Activated CD8-positive, alpha-beta memory T cell treated with anti-CD3 and anti-CD28 coated beads, Interleukin-2, amount 10 ng/mL, durations not matched to agents 7 days and 5 days (primary cell): ENCODE data around the gene APEH. TPM values are rescaled to one million over a fixed set of nuclear protein-coding genes. Genes with fewer than 3 reads are reported as not detected.

Experiments used
- ATAC-seq: fragments of 150-1000 bp; cut with Tn5 transposase; one replicate; pipeline ENCODE4 v1.10.0; 2021; ENCODE audit warnings: moderate library complexity
- CTCF ChIA-PET: fragments of 350-600 bp; sonication (Branson Sonifier 250); formaldehyde crosslinking; loops from one replicate; lab custom pipeline; 2021; ENCODE audit warnings: antibody characterized with exemption; lab: Charles Lee
- DNase-seq: peaks from one replicate; pipeline ENCODE4 v3.0.0-alpha.2; 2020
- H3K27ac Mint-ChIP-seq: one replicate; pipeline ENCODE4 v1.8.0; 2021; ENCODE audit warnings: mild to moderate bottlenecking, mixed read lengths
- H3K27me3 Mint-ChIP-seq: one replicate; pipeline ENCODE4 v1.8.0; 2021; ENCODE audit warnings: mixed read lengths
- H3K36me3 Mint-ChIP-seq: one replicate; pipeline ENCODE4 v1.8.0; 2021; ENCODE audit warnings: mild to moderate bottlenecking, mixed read lengths
- H3K4me1 Mint-ChIP-seq: one replicate; pipeline ENCODE4 v1.8.0; 2021; ENCODE audit warnings: mixed read lengths
- H3K4me3 Mint-ChIP-seq: one replicate; pipeline ENCODE4 v1.8.0; 2021; ENCODE audit warnings: mild to moderate bottlenecking, moderate library complexity, mixed read lengths
- H3K9me3 Mint-ChIP-seq: one replicate; pipeline ENCODE4 v1.8.0; 2022; ENCODE audit warnings: low read depth, mixed read lengths
- total RNA-seq, 2 experiments: library from RNA; stranded (reverse); gene quantifications; one replicate each; pipeline ENCODE4 v1.2.3, GENCODE V29; 2021

Gene APEH
- total RNA-seq, 2 experiments from 2014 or later: 150 to 172 TPM

DNA sequence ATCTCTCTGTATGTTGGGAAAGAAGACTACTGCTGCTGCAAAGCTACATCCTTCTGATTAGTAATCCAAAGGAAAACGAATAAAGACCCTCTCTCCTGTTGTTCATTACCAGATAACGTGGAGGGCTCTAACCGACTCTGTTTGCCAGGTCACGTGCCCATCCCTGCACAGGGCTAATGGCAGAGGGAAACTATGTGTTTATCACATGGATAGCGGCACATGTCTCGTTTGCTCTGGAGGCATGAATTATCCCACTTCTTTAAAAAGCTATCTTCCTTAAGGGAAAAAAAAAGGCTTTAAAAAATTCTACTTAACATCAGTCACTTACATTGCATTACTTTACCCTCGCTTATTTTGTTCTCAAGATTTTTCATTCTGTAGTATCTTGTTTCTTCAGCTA is 32.9 kb upstream of the APEH start:
- CTCF ChIA-PET: interaction anchor here (0.6 to 1.1 kb wide), 2 partner anchors 101 to 704 kb away, joined by 3 read pairs; no protein-coding TSS in a partner anchor
- no peak overlapping the region for H3K27ac Mint-ChIP-seq
- no peaks in the 10 kb centered on the region for H3K9me3 Mint-ChIP-seq
- no peaks in the 10 kb centered on the region for H3K36me3 Mint-ChIP-seq
- peaks cover 7% of the 10 kb centered on the region for H3K4me1 Mint-ChIP-seq
- ATAC-seq: no peak
- H3K4me3 Mint-ChIP-seq: no peak overlapping the region
- no peaks in the 10 kb centered on the region for H3K27me3 Mint-ChIP-seq
- DNase-seq: no peak

DNA sequence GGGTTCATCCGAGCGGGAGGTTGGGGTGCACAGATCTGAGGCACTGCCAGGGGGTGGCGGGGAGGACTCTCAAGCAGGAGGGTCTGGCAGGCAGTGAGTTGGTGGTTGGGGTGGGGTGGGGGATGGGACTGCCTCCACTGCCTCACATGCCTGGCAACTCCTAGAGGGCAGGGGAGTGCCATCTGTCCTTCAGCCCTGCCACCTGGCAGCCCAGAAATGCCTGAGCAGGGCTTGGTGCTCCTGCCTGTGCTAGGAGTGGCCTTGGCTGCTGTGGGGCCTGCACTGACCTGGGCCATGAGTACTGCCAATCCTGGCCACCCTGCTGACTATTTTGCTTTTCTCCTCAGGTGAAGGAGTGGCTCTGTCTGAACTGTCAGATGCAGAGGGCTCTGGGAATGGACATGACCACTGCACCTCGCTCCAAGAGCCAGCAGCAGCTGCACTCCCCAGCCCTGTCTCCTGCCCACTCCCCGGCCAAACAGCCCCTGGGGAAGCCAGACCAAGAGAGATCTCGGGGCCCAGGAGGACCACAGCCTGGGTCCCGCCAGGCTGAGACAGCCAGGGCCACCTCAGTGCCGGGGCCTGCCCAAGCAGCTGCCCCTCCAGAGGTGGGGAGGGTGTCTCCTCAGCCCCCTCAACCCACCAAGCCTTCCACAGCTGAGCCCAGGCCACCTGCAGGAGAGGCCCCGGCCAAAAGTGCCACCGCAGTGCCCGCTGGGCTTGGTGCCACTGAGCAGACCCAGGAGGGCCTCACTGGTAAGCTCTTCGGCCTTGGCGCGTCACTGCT is 32.0 kb upstream of the APEH start:
- ATAC-seq (no peak), DNase-seq (no peak)
- Mint-ChIP-seq H3K4me1 (peaks cover under 1% of the 10 kb centered on the region), H3K9me3 (no peaks in the 10 kb centered on the region), H3K27ac (no peak overlapping the region), H3K36me3 (no peaks in the 10 kb centered on the region), H3K4me3 (no peak overlapping the region), H3K27me3 (no peaks in the 10 kb centered on the region)
- CTCF ChIA-PET: interaction anchor here (0.6 to 1.1 kb wide), 2 partner anchors 102 to 704 kb away, joined by 3 read pairs; no protein-coding TSS in a partner anchor

GRCh38 chr3:49642708-49643145 is 31.4 kb upstream of the APEH start:
- DNase-seq (no peak), ATAC-seq (no peak)
- H3K4me1 Mint-ChIP-seq: no peaks in the 10 kb centered on the region
- no peaks in the 10 kb centered on the region for H3K36me3 Mint-ChIP-seq
- H3K27me3 Mint-ChIP-seq: no peaks in the 10 kb centered on the region
- CTCF ChIA-PET: interaction anchor here (1.1 kb wide), 1 partner anchor 103 kb away, joined by 3 read pairs; no protein-coding TSS in a partner anchor
- no peak overlapping the region for H3K27ac Mint-ChIP-seq
- no peaks in the 10 kb centered on the region for H3K9me3 Mint-ChIP-seq
- H3K4me3 Mint-ChIP-seq: no peak overlapping the region

GRCh38 chr3:49644684-49645083 is 29.5 kb upstream of the APEH start:
- Mint-ChIP-seq H3K4me3 (no peak overlapping the region), H3K36me3 (no peaks in the 10 kb centered on the region), H3K27ac (no peak overlapping the region), H3K27me3 (no peaks in the 10 kb centered on the region), H3K4me1 (no peaks in the 10 kb centered on the region), H3K9me3 (no peaks in the 10 kb centered on the region)
- CTCF ChIA-PET: interaction anchor here (0.6 kb wide), 1 partner anchor 565 kb away, joined by 3 read pairs; no protein-coding TSS in a partner anchor
- ATAC-seq (no peak), DNase-seq (no peak)

DNA sequence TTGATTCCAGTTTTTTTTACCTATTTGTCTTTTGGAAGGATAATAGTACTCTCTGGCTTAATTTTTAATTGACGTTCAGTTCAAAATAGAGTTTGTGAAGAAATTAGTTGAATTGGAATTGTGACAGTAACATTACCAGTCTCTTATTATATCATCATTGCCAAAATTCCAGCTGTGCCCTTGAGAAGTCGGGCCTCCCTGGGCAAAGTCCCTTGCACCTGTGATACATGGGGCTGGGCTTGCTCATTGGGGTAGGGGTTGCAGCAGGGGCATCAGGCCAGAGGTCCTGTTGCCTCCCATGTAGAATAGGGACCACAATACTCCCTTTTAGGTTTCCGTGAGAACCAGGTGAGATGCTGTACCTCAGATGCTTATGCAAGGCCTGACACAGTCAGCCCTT is 27.9 kb upstream of the APEH start:
- H3K4me3 Mint-ChIP-seq: no peak overlapping the region
- CTCF ChIA-PET: interaction anchor here (0.9 kb wide), 1 partner anchor 10 kb away, joined by 3 read pairs; no protein-coding TSS in a partner anchor
- H3K36me3 Mint-ChIP-seq: no peaks in the 10 kb centered on the region
- H3K9me3 Mint-ChIP-seq: no peaks in the 10 kb centered on the region
- ATAC-seq (no peak), DNase-seq (no peak)
- H3K27me3 Mint-ChIP-seq: no peaks in the 10 kb centered on the region
- H3K27ac Mint-ChIP-seq: no peak overlapping the region
- H3K4me1 Mint-ChIP-seq: no peaks in the 10 kb centered on the region

DNA sequence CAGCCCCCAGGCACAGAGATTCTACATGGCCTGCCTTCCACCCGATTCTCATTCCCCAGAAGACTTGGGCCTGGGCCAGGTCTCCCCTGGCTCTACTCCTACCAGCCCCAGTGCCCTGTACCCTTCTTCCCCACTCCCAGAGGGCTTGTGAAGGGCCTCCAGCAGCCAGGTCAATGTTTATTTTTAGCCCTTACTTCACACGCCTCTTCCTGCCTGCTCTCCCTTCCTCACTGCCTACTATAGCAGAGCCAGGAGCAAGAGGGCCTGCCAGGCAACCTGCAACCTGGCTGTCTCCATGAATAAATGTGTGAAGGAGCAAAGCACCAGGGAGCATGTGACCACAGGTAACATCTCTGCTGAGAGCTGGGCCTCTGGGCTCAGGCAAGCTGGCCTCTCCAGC is 26.4 kb upstream of the APEH start:
- no peaks in the 10 kb centered on the region for H3K4me1 Mint-ChIP-seq
- CTCF ChIA-PET: no interaction called here
- ATAC-seq (no peak), DNase-seq (no peak)
- no peak overlapping the region for H3K27ac Mint-ChIP-seq
- no peaks in the 10 kb centered on the region for H3K27me3 Mint-ChIP-seq
- H3K4me3 Mint-ChIP-seq: no peak overlapping the region
- H3K36me3 Mint-ChIP-seq: no peaks in the 10 kb centered on the region
- H3K9me3 Mint-ChIP-seq: no peaks in the 10 kb centered on the region

- Mint-ChIP-seq H3K9me3 (no peaks in the 10 kb centered on the region), H3K4me1 (no peaks in the 10 kb centered on the region), H3K4me3 (no peak overlapping the region), H3K27ac (no peak overlapping the region), H3K27me3 (no peaks in the 10 kb centered on the region), H3K36me3 (no peaks in the 10 kb centered on the region)
- DNase-seq (no peak), ATAC-seq (no peak)
- CTCF ChIA-PET: no interaction called here
Observed at GRCh38 chr3:49648354-49649019, 25.7 kb upstream of the APEH start.

GRCh38 chr3:49649576-49649975 is 24.6 kb upstream of the APEH start:
- Mint-ChIP-seq H3K27me3 (no peaks in the 10 kb centered on the region), H3K4me3 (no peak overlapping the region), H3K9me3 (no peaks in the 10 kb centered on the region), H3K36me3 (no peaks in the 10 kb centered on the region), H3K27ac (no peak overlapping the region), H3K4me1 (no peaks in the 10 kb centered on the region)
- ATAC-seq (no peak), DNase-seq (no peak)
- CTCF ChIA-PET: interaction anchor here (1.4 kb wide), 1 partner anchor 22 kb away, joined by 3 read pairs; no protein-coding TSS in a partner anchor

- no peaks in the 10 kb centered on the region for H3K36me3 Mint-ChIP-seq
- no peaks in the 10 kb centered on the region for H3K9me3 Mint-ChIP-seq
- ATAC-seq (no peak), DNase-seq (no peak)
- no peaks in the 10 kb centered on the region for H3K27me3 Mint-ChIP-seq
- H3K4me1 Mint-ChIP-seq: no peaks in the 10 kb centered on the region
- H3K27ac Mint-ChIP-seq: no peak overlapping the region
- CTCF ChIA-PET: interaction anchor here (1.4 kb wide), 1 partner anchor 23 kb away, joined by 3 read pairs; no protein-coding TSS in a partner anchor
- H3K4me3 Mint-ChIP-seq: no peak overlapping the region
Observed at GRCh38 chr3:49650177-49650576, 24.0 kb upstream of the APEH start.

- DNase-seq (no peak), ATAC-seq (no peak)
- no peaks in the 10 kb centered on the region for H3K36me3 Mint-ChIP-seq
- H3K9me3 Mint-ChIP-seq: no peaks in the 10 kb centered on the region
- H3K4me3 Mint-ChIP-seq: no peak overlapping the region
- CTCF ChIA-PET: interaction anchor here (1.4 kb wide), 1 partner anchor 23 kb away, joined by 3 read pairs; no protein-coding TSS in a partner anchor
- no peak overlapping the region for H3K27ac Mint-ChIP-seq
- no peaks in the 10 kb centered on the region for H3K27me3 Mint-ChIP-seq
- no peaks in the 10 kb centered on the region for H3K4me1 Mint-ChIP-seq
Observed at GRCh38 chr3:49650637-49651036, 23.5 kb upstream of the APEH start.

DNA sequence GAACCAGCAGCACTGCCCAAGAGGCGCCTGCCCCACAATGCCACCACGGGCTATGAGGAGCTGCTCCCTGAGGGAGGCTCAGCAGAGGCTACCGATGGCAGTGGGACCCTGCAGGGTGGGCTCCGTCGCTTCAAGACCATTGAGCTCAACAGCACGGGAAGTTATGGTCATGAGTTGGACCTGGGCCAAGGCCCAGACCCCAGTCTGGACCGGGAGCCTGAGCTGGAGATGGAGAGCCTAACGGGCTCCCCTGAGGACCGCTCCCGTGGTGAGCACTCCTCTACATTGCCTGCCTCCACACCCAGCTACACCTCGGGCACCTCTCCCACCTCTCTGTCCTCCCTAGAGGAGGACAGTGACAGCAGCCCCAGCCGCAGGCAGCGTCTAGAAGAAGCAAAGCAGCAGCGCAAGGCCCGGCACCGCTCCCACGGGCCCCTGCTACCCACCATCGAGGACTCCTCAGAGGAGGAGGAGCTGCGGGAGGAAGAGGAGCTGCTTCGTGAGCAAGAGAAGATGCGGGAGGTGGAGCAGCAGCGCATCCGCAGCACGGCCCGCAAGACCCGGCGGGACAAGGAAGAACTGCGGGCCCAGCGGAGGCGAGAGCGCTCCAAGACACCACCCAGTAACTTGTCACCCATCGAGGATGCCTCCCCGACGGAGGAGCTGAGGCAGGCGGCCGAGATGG is 21.8 kb upstream of the APEH start:
- H3K9me3 Mint-ChIP-seq: no peaks in the 10 kb centered on the region
- no peaks in the 10 kb centered on the region for H3K4me1 Mint-ChIP-seq
- H3K27me3 Mint-ChIP-seq: no peaks in the 10 kb centered on the region
- no peaks in the 10 kb centered on the region for H3K36me3 Mint-ChIP-seq
- ATAC-seq: no peak
- CTCF ChIA-PET: interaction anchor here (1.5 kb wide), 1 partner anchor 19 kb away, joined by 3 read pairs; no protein-coding TSS in a partner anchor
- H3K4me3 Mint-ChIP-seq: no peak overlapping the region
- H3K27ac Mint-ChIP-seq: no peak overlapping the region
- no peak for DNase-seq

DNA sequence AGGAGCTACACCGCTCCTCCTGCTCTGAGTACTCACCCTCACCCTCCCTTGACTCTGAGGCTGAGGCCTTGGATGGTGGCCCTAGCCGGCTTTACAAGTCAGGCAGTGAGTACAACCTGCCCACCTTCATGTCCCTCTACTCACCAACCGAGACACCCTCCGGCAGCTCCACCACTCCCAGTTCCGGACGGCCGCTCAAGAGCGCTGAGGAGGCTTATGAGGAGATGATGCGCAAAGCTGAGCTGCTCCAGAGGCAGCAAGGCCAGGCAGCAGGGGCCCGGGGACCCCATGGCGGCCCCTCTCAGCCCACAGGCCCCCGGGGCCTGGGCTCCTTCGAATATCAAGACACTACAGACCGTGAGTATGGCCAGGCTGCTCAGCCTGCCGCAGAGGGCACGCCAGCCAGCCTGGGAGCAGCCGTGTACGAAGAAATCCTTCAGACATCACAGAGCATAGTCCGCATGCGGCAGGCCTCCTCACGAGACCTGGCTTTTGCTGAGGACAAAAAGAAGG is 21.2 kb upstream of the APEH start:
- Mint-ChIP-seq H3K4me3 (no peak overlapping the region), H3K27me3 (no peaks in the 10 kb centered on the region), H3K27ac (no peak overlapping the region), H3K36me3 (no peaks in the 10 kb centered on the region), H3K9me3 (no peaks in the 10 kb centered on the region), H3K4me1 (no peaks in the 10 kb centered on the region)
- DNase-seq (no peak), ATAC-seq (no peak)
- CTCF ChIA-PET: interaction anchor here (1.5 to 6.0 kb wide), 2 partner anchors 19 to 113 kb away, joined by 3 to 33 read pairs; no protein-coding TSS in a partner anchor

- Mint-ChIP-seq H3K4me1 (no peaks in the 10 kb centered on the region), H3K36me3 (no peaks in the 10 kb centered on the region), H3K9me3 (no peaks in the 10 kb centered on the region), H3K27me3 (no peaks in the 10 kb centered on the region), H3K27ac (no peak overlapping the region), H3K4me3 (no peak overlapping the region)
- DNase-seq (no peak), ATAC-seq (no peak)
- CTCF ChIA-PET: interaction anchor here (1.5 to 6.0 kb wide), 2 partner anchors 18 to 114 kb away, joined by 3 to 33 read pairs; no protein-coding TSS in a partner anchor
Observed at GRCh38 chr3:49653621-49654020, 20.5 kb upstream of the APEH start.
